ENCODE data around the gene ADAMTS12. TPM values are rescaled to one million over a fixed set of nuclear protein-coding genes. Genes with fewer than 3 reads are reported as not detected.

The ADAMTS12 gene
- total RNA-seq, 2 donors from 2014 or later: 0.42 to 1.1 TPM

- no peak for TF ChIP-seq CTCF (IDR thresholded peaks at IDR 0.05)
- no peak overlapping the region for H3K27ac ChIP-seq
- no peaks in the 10 kb centered on the region for H3K27me3 ChIP-seq
- intact Hi-C loops (cut with DNase I): no loop called here
- no peak overlapping the region for H3K4me3 ChIP-seq
- H3K36me3 ChIP-seq: no peaks in the 10 kb centered on the region
- no peak overlapping the region for H3K9ac ChIP-seq (ENCODE audit: low read depth in 2 of 2, low read length in 2 of 2)
- H3K9me3 ChIP-seq: no peaks in the 10 kb centered on the region
- no peak for DNase-seq
- no peaks in the 10 kb centered on the region for H3K4me1 ChIP-seq
These were observed 240.9 kb downstream of the ADAMTS12 start for GRCh38 chr5:33650911-33651310.

- no peaks in the 10 kb centered on the region for H3K9me3 ChIP-seq
- DNase-seq: no peak
- H3K27ac ChIP-seq: no peak overlapping the region
- H3K4me1 ChIP-seq: no peaks in the 10 kb centered on the region
- H3K4me3 ChIP-seq: no peak overlapping the region
- H3K27me3 ChIP-seq: no peaks in the 10 kb centered on the region
- TF ChIP-seq CTCF (IDR thresholded peaks at IDR 0.05): no peak
- H3K9ac ChIP-seq (ENCODE audit: low read depth in 2 of 2, low read length in 2 of 2): no peak overlapping the region
- H3K36me3 ChIP-seq: no peaks in the 10 kb centered on the region
- intact Hi-C loops (cut with DNase I): no loop called here
These were observed 242.0 kb downstream of the ADAMTS12 start for GRCh38 chr5:33649549-33650482.

GRCh38 chr5:33641744-33642505 is 249.9 kb downstream of the ADAMTS12 start:
- no peaks in the 10 kb centered on the region for H3K9me3 ChIP-seq
- TF ChIP-seq CTCF (IDR thresholded peaks at IDR 0.05): no peak
- intact Hi-C loops (cut with DNase I): no loop called here
- no peaks in the 10 kb centered on the region for H3K36me3 ChIP-seq
- no peak overlapping the region for H3K4me3 ChIP-seq
- H3K9ac ChIP-seq (ENCODE audit: low read depth in 2 of 2, low read length in 2 of 2): no peak overlapping the region
- no peak for DNase-seq
- no peak overlapping the region for H3K27ac ChIP-seq
- H3K4me1 ChIP-seq: no peaks in the 10 kb centered on the region
- no peaks in the 10 kb centered on the region for H3K27me3 ChIP-seq

- Histone ChIP-seq H3K36me3 (no peaks in the 10 kb centered on the region), H3K27ac (no peak overlapping the region), H3K9me3 (no peaks in the 10 kb centered on the region), H3K27me3 (no peaks in the 10 kb centered on the region), H3K4me3 (no peak overlapping the region), H3K4me1 (no peaks in the 10 kb centered on the region), H3K9ac (ENCODE audit: low read depth in 2 of 2, low read length in 2 of 2) (no peak overlapping the region)
- no peak for TF ChIP-seq CTCF (IDR thresholded peaks at IDR 0.05)
- intact Hi-C loops (cut with DNase I): no loop called here
- no peak for DNase-seq
These were observed 252.3 kb downstream of the ADAMTS12 start for GRCh38 chr5:33639474-33639873.

GRCh38 chr5:33637011-33637410 is 254.8 kb downstream of the ADAMTS12 start:
- no peaks in the 10 kb centered on the region for H3K9me3 ChIP-seq
- no peak overlapping the region for H3K27ac ChIP-seq
- no peak overlapping the region for H3K9ac ChIP-seq (ENCODE audit: low read depth in 2 of 2, low read length in 2 of 2)
- no peaks in the 10 kb centered on the region for H3K4me1 ChIP-seq
- no peaks in the 10 kb centered on the region for H3K36me3 ChIP-seq
- H3K27me3 ChIP-seq: no peaks in the 10 kb centered on the region
- TF ChIP-seq CTCF (IDR thresholded peaks at IDR 0.05): no peak
- H3K4me3 ChIP-seq: no peak overlapping the region
- intact Hi-C loops (cut with DNase I): no loop called here
- no peak for DNase-seq
